ENCODE results near the gene HS6ST3.

Gene HS6ST3

GRCh38 chr13:96080676-96081075 is 9.2 kb upstream of the HS6ST3 start:
- no peaks in the 10 kb centered on the region for H4K20me1 ChIP-seq (ENCODE audit: insufficient read depth, low read length)
- H3K27ac ChIP-seq (ENCODE audit: low read length): no peak overlapping the region
- no peaks in the 10 kb centered on the region; the same call in 1 of the 2 replicates for H3K4me1 ChIP-seq (ENCODE audit: low read length)
- no peak overlapping the region for H2AFZ ChIP-seq (ENCODE audit: low read depth, low read length)
- no peak overlapping the region for H3K4me3 ChIP-seq (ENCODE audit: low read length)
- H3K36me3 ChIP-seq (replicated peaks; ENCODE audit: low read depth, low read length): no peaks in the 10 kb centered on the region
- H3K9me3 ChIP-seq (ENCODE audit: insufficient read depth, low read length): no peaks in the 10 kb centered on the region
- TF ChIP-seq EZH2phosphoT487 (IDR thresholded peaks at IDR 0.05; ENCODE audit: low read depth) (no peak), CTCF (IDR thresholded peaks at IDR 0.05; ENCODE audit: low read depth, low read length) (no peak)
- H3K9ac ChIP-seq (ENCODE audit: low read length): no peak overlapping the region
- no peak overlapping the region for H3K4me2 ChIP-seq (ENCODE audit: low read length)
- H3K79me2 ChIP-seq (ENCODE audit: low read length): no peaks in the 10 kb centered on the region
- no peaks in the 10 kb centered on the region for H3K27me3 ChIP-seq (ENCODE audit: low read depth, low read length)

GRCh38 chr13:96081888-96082287 is 8.0 kb upstream of the HS6ST3 start:
- TF ChIP-seq CTCF (IDR thresholded peaks at IDR 0.05; ENCODE audit: low read depth, low read length): no peak
- no peak for TF ChIP-seq EZH2phosphoT487 (IDR thresholded peaks at IDR 0.05; ENCODE audit: low read depth)
- Histone ChIP-seq H3K79me2 (ENCODE audit: low read length) (no peaks in the 10 kb centered on the region), H2AFZ (ENCODE audit: low read depth, low read length) (no peak overlapping the region), H3K4me2 (ENCODE audit: low read length) (no peak overlapping the region), H3K27ac (ENCODE audit: low read length) (no peak overlapping the region), H3K36me3 (replicated peaks; ENCODE audit: low read depth, low read length) (no peaks in the 10 kb centered on the region), H3K27me3 (ENCODE audit: low read depth, low read length) (no peaks in the 10 kb centered on the region), H3K9ac (ENCODE audit: low read length) (no peak overlapping the region), H3K9me3 (ENCODE audit: insufficient read depth, low read length) (no peaks in the 10 kb centered on the region), H3K4me1 (ENCODE audit: low read length) (no peaks in the 10 kb centered on the region; the same call in 1 of the 2 replicates), H4K20me1 (ENCODE audit: insufficient read depth, low read length) (no peaks in the 10 kb centered on the region), H3K4me3 (ENCODE audit: low read length) (no peak overlapping the region)

- no peak overlapping the region for H3K27ac ChIP-seq (ENCODE audit: low read length)
- TF ChIP-seq EZH2phosphoT487 (IDR thresholded peaks at IDR 0.05; ENCODE audit: low read depth): no peak
- no peak for TF ChIP-seq CTCF (IDR thresholded peaks at IDR 0.05; ENCODE audit: low read depth, low read length)
- no peaks in the 10 kb centered on the region for H3K36me3 ChIP-seq (replicated peaks; ENCODE audit: low read depth, low read length)
- no peaks in the 10 kb centered on the region for H3K79me2 ChIP-seq (ENCODE audit: low read length)
- H2AFZ ChIP-seq (ENCODE audit: low read depth, low read length): no peak overlapping the region
- no peaks in the 10 kb centered on the region; the same call in 1 of the 2 replicates for H3K4me1 ChIP-seq (ENCODE audit: low read length)
- no peak overlapping the region for H3K9ac ChIP-seq (ENCODE audit: low read length)
- no peaks in the 10 kb centered on the region for H4K20me1 ChIP-seq (ENCODE audit: insufficient read depth, low read length)
- 0 out of 2 replicates have a peak, but pooled peaks cover 1% of the 10 kb centered on the region for H3K27me3 ChIP-seq (ENCODE audit: low read depth, low read length)
- H3K9me3 ChIP-seq (ENCODE audit: insufficient read depth, low read length): no peaks in the 10 kb centered on the region
- no peak overlapping the region for H3K4me2 ChIP-seq (ENCODE audit: low read length)
- no peak overlapping the region for H3K4me3 ChIP-seq (ENCODE audit: low read length)
These were observed 7.3 kb upstream of the HS6ST3 start for GRCh38 chr13:96082640-96083039.

GRCh38 chr13:96086736-96087135 is 3.2 kb upstream of the HS6ST3 start:
- no peaks in the 10 kb centered on the region for H3K9me3 ChIP-seq (ENCODE audit: insufficient read depth, low read length)
- peaks cover 11% of the 10 kb centered on the region; the same call in 1 of the 2 replicates for H3K27me3 ChIP-seq (ENCODE audit: low read depth, low read length)
- no peaks in the 10 kb centered on the region; the same call in 1 of the 2 replicates for H3K4me1 ChIP-seq (ENCODE audit: low read length)
- no peaks in the 10 kb centered on the region for H4K20me1 ChIP-seq (ENCODE audit: insufficient read depth, low read length)
- H3K4me2 ChIP-seq (ENCODE audit: low read length): no peak overlapping the region
- H2AFZ ChIP-seq (ENCODE audit: low read depth, low read length): no peak overlapping the region
- H3K79me2 ChIP-seq (ENCODE audit: low read length): no peaks in the 10 kb centered on the region
- H3K27ac ChIP-seq (ENCODE audit: low read length): no peak overlapping the region
- no peak overlapping the region for H3K9ac ChIP-seq (ENCODE audit: low read length)
- H3K4me3 ChIP-seq (ENCODE audit: low read length): no peak overlapping the region
- no peak for TF ChIP-seq EZH2phosphoT487 (IDR thresholded peaks at IDR 0.05; ENCODE audit: low read depth)
- no peak for TF ChIP-seq CTCF (IDR thresholded peaks at IDR 0.05; ENCODE audit: low read depth, low read length)
- no peaks in the 10 kb centered on the region for H3K36me3 ChIP-seq (replicated peaks; ENCODE audit: low read depth, low read length)

Measured in OCI-LY3 (cell line).